Astrocyte of the cerebellum (primary cell): Measurements from ENCODE around the gene DACH1.
A peak's percentile ranks its signal among the peaks of the same experiment; 100 is the strongest.

ENCODE experiments used
- DNase-seq: peaks from one replicate; pipeline ENCODE4 v3.0.0-alpha.2; 2011; ENCODE audit warnings: low read depth
- H3K4me3 ChIP-seq: 2 replicates; pipeline ENCODE4 v1.5.1; 2011; ENCODE audit warnings: mild to moderate bottlenecking, low read depth, low read length, moderate library complexity
- CTCF ChIP-seq: IDR thresholded peaks from 2 replicates; pipeline ENCODE4 v1.5.1; 2012; ENCODE audit warnings: low read length, low read depth, moderate library complexity, mild to moderate bottlenecking; ENCODE audit errors: missing control alignments
- in situ Hi-C: cut with HindIII; loops from 2 replicates; pipeline ENCODE4 v1.10.0; 2017; ENCODE audit warnings: low sequenced_read_pairs

DACH1 gene

DNA sequence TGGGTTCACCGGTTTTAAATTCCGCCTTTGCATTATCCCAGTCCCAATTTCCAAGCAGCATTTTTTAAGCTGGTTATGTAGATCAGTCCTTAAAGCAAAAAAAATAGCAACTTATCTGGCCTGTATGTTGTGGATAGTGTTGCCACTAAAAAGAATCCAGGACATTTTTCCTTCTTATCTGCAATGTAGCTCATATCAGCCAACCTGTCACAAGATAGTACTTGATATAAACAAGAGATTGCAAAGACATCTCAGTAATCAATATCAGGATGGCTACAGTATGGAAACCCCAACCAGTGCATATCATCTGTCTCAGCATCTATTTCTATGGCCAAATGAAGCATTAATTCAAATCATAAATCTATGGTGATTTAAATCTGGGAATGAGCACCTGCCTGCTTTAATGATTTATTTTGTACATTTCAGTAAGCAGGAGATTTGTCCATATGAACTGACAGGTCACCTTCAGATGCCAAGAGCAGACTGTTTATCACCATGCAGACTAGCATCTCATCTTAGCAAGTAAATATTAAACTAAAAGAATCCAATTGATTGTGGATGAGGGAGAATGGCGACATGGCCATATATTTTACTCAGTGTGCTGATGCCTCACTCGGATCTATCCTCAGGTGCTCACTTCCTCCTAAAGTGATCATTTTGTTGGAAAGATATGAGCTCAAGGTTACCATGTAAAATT is 240.4 kb downstream of the DACH1 start:
- TF ChIP-seq CTCF = no peak
- H3K4me3 ChIP-seq = no peak overlapping the region
- in situ Hi-C loops = no loop called here
- DNase-seq = no peak

DNA sequence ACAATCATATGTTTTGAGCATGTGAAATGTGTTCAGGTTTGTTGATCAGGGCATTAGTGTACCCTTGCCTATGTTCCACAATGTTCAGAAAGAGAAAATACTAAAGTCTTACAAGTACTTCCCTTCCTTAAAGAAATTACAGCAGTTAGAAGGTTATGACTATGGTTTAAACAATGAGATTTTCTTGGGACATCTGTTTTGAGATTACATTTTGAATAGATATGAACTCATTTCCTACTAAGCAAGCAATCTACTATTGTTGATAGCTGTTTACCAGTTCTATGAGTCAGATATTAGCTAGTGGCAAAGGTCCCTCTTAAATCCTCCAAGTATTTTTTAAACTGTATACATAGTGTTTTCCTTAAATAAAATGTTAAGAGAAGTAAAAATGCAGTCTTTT is 241.3 kb downstream of the DACH1 start:
- in situ Hi-C loops = no loop called here
- TF ChIP-seq CTCF = no peak
- H3K4me3 ChIP-seq = no peak overlapping the region
- no peak for DNase-seq

DNA sequence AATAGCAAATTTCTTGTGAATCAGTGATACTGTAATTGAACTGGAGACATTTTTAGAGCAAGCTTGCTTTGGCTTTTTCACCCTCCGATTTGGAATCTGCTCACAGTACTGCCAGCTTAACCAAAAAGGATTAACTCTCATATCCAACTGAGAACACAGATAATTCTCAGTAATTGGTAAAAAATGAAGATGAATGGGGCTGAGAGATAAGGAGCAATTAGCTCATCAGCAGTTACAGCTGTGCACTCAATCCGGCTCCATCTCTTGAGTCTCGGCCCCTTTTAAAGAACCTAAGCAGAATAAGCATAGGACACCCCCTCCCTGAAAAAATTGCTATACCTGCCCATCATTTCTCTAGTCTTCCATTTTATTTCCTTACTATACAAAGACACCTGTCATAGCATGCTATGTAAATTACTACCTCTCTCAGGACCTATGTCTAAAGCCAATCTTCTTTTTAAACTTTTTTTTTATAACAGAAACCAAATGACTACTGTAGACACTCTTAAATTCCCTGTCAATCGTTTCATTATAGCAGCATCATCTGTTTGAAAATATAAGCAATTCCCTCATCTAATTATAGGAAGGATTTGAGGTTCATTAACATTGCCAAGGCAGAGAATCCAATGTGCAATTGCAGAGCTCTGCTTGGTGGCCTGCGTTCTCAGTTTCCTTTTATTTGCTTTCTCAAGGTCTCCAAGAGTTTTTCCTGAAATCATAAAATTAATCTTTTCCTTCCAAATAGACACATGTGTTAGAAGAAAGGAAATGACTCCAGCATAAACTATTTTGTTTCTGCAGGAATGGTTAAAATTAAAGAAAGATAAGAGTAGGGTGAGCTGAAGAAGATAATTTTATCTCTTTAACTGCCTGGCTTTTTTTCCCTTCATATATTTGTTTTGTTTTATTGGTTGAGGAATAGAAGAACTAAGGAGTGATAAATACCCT is 242.1 kb downstream of the DACH1 start:
- no peak for DNase-seq
- H3K4me3 ChIP-seq = no peak overlapping the region
- no peak for TF ChIP-seq CTCF
- in situ Hi-C loops = no loop called here

- no peak for TF ChIP-seq CTCF
These were observed 245.6 kb downstream of the DACH1 start for GRCh38 chr13:71621174-71622124.

GRCh38 chr13:71619096-71619495 is 247.9 kb downstream of the DACH1 start:
- in situ Hi-C loops = no loop called here
- no peak overlapping the region for H3K4me3 ChIP-seq
- no peak for TF ChIP-seq CTCF
- DNase-seq = no peak

More at GRCh38 chr13:71621174-71622124, 245.6 kb downstream of the DACH1 start:
- H3K4me3 ChIP-seq = no peak overlapping the region
- in situ Hi-C loops = no loop called here
- no peak for DNase-seq

GRCh38 chr13:71618159-71618558 is 248.8 kb downstream of the DACH1 start:
- DNase-seq = peak; percentile 24
- H3K4me3 ChIP-seq = no peak overlapping the region
- no peak for TF ChIP-seq CTCF
- in situ Hi-C loops = no loop called here
